ENCODE results near the gene VPS37D. TPM values are rescaled to one million over a fixed set of nuclear protein-coding genes. Genes with fewer than 3 reads are reported as not detected.
"Not testable (repeated sequence)": the region's sequence is repeated elsewhere in the genome, so short reads cannot be mapped to it uniquely, and the experiment has no call there.

The VPS37D gene, protein sequence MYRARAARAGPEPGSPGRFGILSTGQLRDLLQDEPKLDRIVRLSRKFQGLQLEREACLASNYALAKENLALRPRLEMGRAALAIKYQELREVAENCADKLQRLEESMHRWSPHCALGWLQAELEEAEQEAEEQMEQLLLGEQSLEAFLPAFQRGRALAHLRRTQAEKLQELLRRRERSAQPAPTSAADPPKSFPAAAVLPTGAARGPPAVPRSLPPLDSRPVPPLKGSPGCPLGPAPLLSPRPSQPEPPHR
- 26.1 TPM for total RNA-seq

DNA sequence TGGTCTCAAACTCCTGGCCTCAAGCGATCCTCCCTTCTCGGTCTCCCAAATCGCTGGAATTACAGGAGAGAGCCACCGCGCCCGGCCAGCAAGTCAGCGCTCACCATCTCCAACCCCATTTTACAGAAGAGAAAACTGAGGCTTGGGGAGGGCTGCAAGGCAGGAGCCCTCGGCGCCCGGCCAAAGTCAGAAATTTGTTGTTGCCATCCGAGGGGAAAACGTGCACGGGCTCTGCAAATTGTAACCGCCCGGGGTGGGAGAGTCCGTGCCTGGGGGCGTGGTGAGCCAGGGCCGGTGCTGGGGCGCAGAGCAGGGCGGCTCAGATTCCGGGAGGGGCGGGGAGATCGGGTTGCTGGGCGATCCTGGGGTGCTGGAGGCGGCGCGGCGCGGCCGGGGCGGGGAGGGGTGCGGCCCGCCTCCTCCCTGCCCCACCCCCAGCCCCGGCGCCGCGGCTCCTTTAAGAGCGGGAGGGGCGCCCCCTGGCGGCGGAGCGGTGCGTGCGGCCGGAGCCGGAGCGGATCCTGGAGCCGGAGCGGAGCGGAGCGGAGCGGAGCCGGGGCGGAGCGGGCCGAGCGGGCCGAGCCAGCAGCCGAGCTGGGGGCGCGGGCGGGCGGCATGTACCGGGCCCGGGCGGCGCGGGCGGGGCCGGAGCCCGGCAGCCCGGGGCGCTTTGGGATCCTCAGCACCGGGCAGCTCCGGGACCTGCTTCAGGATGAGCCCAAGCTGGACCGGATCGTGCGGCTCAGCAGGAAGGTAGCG lies at the start of gene VPS37D:
Gene VPS37D, plus strand, starts transcription at position 488 of the 759 bp plus-strand sequence. Its CDS starts 128 bp downstream, at position 616.
- FAIRE-seq (no peak), DNase-seq (ENCODE audit: low spot score in 2 of 2) (peak; percentile 96 to 97)

DNA sequence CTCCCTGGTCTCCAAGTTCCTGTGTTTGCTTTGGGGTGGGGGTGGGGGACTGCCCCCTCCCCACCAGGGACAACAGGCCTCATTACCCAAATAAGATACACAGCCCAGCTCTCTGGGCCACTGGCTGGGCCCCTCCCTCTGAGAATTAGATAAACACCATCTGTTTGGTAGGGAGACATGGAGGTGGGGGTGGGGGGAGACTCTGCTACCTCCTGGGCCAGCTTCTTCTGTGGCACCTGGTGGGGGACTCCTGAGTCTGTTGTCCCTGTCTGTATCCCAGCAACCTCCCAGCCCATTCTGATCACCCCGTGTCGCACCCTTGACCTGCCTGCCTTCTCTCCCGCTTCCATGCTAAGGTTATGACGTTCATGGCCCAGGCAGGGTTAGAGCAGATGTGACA lies 49.1 kb upstream of the VPS37D start:
- no peak for DNase-seq (ENCODE audit: low spot score in 2 of 2)
- FAIRE-seq: no peak

DNA sequence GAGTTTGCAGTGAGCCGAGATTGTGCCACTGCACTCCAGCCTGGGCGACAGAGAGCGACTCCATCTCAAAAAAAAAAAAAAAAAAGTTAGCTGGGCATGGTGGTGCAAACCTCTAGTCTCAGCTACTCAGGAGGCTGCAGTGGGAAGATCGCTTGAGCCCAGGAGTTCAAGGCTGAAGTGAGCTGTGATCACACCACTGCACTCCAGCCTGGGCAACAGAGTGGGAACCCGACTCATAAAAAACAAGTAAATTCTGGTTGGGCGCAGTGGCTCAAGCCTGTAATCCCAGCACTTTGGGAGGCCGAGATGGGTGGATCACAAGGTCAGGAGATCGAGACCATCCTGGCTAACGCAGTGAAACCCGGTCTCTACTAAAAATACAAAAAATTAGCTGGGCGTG lies 48.2 kb upstream of the VPS37D start:
- not testable (repeated sequence) for FAIRE-seq; DNase-seq (ENCODE audit: low spot score in 2 of 2)

DNA sequence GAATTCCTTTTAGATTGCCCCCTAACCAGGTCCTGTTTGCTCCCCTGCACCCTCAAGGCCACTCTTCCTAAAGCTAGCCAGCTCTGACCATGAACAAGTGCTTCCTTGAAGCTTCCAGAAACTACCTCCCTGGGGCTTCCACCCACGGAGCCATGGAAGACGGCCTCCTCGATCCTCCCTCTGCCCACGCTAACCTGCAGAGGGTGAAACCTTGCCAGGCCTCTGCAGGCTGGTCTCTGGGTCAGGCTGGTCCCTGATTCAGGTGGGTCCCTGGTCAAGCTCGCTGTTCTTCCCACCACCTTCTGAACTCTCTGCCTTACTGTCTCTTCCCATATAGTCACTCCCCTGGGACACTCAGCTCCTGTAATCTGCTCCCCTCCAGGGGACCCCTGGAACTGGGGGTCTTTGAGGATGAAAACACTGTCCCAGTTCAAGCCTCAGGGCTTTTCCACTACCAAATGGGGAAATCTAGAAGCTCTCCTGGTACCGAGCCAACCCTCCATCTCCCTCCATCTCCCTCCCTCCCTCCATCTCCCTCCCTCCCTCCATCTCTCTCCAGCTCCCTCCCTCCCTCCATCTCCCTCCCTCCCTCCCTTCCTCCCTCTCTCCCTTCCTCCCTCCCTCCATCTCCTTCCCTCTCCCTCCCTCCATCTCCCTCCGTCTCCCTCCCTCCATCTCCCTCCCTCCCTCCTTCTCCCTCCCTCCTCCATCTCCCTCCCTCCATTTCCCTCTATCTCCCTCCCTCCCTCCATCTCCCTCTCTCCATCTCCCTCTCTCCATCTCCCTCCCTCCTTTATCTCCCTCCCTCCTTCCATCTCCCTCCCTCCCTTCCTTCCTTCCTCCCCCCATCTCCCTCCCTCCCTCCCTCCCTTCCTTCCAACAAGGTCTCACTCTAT lies 46.2 kb upstream of the VPS37D start:
- DNase-seq (ENCODE audit: low spot score in 2 of 2): no peak
- FAIRE-seq: no peak

DNA sequence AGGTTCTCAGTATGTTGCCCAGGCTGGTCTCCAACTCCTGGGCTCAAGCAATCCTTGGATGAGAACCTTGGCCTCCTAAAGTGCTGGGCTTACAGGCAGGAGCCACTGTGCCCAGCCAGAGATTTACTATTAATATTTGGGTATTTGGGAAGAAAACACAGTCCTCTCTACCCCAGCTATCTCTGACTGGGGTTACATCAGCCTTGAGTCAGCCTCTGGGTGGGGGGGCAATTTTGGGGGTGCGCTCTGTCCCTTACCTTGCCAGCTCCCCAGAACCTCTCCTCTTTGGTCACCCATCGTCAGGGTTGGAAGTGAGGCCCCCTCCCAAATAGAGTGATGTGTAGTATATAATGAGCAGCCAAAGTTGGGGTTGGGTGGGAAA lies 45.1 kb upstream of the VPS37D start:
- DNase-seq (ENCODE audit: low spot score in 2 of 2): no peak

DNA sequence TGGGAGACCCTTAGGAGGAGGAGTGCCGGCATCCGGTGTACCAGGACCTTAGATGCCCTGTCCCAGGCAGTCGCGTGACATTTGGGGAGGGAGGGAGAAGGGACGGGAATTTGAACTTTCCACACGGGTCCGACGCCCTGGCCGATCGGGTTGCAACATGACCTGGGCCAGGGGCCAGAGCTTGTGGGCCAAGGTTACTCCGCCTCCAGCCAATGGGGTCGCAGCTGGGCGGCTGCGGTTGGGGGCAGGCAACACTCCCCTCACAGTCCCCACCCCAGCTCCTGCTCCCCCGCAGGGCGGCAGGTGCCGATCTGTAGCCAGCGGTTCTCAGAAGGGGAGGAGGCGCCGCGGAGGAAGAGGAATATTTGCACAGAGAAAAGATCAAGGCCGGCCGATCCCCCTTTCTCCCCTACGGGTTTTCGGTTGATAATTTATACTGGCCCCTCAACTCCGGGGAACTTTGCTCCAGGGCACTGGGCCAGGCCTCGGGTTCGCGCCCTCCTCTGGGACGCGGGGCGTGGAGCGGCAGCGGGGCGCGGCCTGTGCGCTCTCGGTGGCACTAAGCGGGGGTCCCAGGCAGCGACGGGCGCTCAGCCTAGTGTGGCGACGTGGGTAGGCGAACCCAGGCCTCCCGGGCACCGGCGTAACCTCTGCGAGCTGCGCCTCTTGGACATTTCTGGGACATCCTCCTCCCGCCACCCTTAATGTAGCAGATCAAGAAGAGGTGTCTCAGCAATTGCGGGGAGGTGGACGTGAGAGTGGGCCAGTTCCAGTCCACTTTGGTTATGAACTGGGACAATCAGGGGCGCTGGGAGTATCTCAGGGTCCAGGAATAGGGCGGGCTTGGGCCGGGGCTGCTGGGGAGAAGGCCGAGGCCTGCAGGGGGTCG lies 44.5 kb upstream of the VPS37D start:
- no peak for DNase-seq (ENCODE audit: low spot score in 2 of 2)
- FAIRE-seq: no peak

More for the DNA sequence above, 45.1 kb upstream of the VPS37D start:
- FAIRE-seq: no peak

DNA sequence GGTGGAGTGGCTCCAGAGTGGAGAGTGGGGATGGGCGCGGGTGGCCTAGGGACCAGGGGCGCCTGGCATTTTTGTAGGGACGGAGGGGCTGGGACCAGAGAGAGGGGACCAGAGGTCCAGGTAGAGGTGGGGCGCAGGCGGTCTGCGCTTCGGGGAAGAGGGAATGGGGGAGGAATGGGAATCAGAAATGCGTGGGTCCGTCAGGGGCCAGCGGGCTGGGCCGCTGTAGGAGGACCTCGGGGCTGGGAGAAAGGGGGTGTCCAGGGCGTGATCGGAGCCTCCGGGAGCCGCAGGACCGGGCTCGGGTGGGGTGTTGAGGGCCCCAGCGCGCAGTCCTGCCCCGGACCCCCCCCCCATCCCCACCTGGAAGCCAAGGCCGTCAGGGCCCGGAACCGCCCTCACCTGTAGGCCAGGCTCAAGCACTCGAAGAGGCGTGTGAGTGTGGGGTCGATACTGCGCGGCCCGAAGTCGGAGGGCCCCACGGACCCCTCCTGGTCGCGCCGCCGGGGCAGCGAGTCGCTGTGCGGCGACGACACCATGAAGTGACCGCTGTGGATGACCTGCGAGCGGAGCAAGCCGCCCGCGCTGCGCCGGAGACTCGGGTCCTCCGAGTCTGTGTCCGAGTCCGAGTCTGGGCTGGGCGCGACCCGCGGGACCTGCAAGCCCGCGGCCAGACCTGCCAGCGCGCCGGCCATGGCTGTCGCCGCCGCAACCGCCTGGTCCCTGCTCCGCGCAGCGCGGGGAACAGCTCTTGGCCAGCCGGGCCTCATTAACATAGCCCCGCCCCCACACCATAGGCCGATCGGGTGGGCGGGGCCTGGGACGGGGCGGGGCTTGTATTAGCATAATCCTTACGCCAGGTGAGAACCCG lies 43.6 kb upstream of the VPS37D start, which contains the start of gene MLXIPL:
Gene MLXIPL, minus strand, starts transcription at position 725 of the 871 bp plus-strand sequence. Its CDS starts 30 bp downstream, at position 695.
- no peak for FAIRE-seq
- DNase-seq (ENCODE audit: low spot score in 2 of 2): peak; percentile 71 to 90

DNA sequence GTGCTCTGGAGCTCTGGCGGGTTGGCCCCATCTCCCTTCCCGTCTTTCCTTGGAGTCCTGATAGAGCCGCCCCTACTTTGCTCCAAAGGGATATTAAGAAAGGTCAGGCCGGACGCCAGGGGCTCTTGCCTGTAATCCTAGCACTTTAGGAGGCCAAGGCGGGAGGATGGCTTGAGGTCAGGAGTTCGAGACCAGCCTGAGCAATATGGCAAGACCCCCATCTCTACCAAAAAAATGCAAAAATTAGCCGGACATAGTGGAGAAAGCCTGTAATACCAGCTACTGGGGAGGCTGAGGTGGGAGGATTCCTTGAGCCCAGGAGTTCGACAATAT lies 43.0 kb upstream of the VPS37D start:
- DNase-seq (ENCODE audit: low spot score in 2 of 2) (no peak), FAIRE-seq (no peak)

DNA sequence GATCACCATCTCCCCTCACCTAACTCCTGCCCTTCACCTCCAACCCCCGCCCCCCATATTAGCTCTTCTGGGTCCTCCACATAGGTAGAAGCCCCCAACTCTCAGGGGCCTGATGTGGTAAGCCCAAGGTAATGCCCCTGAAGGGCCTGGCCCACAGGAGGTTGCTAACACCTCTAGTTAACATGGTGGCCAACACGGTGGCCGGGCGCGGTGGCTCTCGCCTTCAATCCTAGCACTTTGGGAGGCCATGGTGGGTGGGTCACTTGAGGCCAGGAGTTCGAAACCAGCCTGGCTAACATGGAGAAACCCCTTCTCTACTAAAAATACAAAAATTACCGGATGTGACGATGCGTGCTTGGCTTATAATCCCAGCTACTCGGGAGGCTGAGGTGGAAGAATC lies 42.4 kb upstream of the VPS37D start:
- DNase-seq (ENCODE audit: low spot score in 2 of 2) (no peak), FAIRE-seq (no peak)

DNA sequence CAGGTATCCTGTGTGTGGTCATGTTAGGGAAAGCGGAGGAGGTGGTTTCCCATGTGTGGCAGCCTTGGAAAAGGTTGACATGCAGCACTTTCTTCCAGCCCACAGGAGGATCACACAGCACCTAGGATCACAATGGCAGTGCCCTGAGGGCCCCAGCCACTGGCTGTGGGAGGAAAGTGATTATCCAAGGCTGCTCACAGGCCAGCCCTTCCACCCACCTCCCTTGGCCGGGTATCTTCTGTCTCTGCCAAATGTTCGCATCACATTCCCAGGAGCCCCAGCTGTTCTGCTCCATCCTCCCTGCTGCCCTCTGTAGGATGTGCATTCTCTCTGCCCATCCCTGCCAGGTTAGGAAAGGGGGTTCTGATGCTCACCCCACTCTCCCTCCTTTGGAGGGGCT lies 40.8 kb upstream of the VPS37D start:
- DNase-seq (ENCODE audit: low spot score in 2 of 2) (no peak), FAIRE-seq (no peak)

DNA sequence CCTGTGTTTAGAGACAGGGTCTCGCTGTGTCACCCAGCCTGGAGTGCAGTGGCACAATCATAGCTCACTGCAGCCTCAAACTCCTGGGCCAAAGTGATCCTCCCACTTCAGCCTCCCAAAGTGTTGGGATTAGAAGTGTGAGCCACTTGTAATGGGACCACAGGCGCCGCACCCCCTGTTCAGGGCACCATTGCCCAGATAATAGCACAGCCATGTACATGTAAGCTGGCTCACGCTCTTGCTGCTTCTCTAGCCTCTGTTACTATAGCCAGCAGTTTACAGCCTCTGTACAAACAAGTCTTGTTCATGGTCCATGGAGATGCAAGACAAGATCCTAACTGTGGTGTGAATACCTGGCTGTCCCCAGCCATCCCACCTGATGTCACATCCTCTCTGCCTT lies 39.1 kb upstream of the VPS37D start:
- DNase-seq (ENCODE audit: low spot score in 2 of 2) (no peak), FAIRE-seq (no peak)

DNA sequence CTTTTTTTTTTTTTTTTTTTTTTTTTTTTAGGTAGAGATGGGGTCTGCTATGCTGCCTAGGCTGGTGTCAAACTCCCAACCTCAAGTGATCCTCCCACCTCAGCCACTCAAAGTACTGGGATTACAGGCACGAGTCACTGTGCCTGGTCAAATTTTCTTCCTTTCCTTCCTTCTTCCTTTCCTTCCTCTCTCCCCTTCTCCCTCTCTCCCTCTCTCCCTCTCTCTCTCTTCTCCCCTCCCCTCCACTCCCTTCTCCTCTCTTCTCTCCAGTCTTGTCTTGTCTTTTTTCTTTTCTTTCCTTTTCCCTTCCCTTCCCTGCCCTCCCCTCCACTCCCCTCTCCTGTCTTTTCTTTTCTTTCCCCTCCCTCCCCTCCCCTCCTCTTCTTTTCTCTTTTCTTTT lies 36.1 kb upstream of the VPS37D start:
- no peak for DNase-seq (ENCODE audit: low spot score in 2 of 2)
- no peak for FAIRE-seq

DNA sequence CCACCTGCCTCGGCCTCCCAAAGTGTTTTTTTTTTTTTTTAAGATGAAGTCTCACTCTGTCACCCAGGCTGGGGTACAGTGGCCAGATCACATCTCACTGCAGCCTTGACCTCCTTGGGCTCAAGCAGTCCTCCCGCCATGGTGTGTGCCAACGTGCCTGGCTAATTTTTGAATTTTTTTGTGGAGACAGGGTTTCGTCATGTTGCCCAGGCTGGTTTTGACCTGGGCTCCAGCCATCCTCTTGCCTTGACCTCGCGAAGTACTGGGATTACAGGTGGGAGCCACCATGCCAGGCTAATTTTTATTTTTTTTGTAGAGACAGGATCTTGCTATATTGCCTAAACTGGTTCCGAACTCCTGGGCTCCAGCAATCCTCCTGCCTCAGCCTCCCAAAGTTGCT lies 34.3 kb upstream of the VPS37D start:
- no peak for DNase-seq (ENCODE audit: low spot score in 2 of 2)

DNA sequence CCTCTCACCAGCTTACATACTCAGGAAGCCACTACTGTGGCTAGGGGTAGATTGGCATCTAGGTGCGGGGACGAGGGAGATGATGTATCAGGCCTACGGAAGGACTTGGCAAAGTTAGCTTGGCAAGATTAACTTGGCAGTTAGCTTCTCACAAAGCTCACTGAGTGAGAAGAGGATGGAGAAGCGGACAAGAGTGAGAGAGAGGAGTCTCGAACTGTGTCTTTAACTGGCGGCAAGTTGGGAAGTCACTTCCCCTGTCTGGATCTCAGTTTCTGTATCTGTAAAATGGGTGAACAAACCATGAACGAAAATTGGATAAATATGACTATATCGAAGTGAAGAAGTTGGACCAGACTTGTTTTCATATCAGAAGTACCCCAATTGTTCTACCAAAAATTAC lies 33.8 kb upstream of the VPS37D start:
- no peak for FAIRE-seq

More for the DNA sequence above, 34.3 kb upstream of the VPS37D start:
- no peak for FAIRE-seq

DNA sequence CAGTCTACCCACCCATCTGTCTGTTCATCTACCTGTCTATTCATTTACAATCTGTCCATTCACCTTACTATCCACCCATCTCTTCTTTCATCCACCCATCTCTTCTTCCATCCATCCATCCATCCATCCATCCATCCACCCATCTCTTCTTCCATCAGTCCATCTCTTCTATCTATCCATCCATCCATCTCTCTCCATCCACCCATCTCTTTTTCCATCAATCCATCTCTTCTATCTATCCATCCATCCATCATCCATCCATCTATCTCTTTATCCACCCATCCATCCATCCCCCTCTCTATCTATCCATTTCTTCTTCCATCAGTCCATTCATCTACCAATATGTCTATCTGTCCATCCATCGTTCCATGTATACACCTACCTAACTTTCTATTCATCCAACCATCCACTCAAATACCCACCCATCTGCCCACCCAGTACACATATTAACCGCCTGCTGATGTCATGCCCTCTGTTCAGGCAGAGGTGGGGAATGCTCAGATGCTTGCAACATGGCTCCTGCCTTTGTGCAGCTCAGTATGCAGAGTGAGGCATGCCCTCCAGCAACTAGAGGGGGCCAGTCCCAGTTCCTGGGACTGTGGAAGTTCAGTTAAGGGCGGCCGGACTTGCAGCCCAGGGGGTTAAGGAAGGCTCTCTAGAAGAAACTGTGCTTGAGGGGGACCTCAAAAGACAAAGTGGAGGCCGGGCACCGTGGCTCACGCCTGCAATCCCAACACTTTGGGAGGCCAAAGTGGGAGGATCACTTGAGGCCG lies 32.0 kb upstream of the VPS37D start:
- FAIRE-seq (no peak), DNase-seq (ENCODE audit: low spot score in 2 of 2) (no peak)

More for the DNA sequence above, 33.8 kb upstream of the VPS37D start:
- no peak for DNase-seq (ENCODE audit: low spot score in 2 of 2)

DNA sequence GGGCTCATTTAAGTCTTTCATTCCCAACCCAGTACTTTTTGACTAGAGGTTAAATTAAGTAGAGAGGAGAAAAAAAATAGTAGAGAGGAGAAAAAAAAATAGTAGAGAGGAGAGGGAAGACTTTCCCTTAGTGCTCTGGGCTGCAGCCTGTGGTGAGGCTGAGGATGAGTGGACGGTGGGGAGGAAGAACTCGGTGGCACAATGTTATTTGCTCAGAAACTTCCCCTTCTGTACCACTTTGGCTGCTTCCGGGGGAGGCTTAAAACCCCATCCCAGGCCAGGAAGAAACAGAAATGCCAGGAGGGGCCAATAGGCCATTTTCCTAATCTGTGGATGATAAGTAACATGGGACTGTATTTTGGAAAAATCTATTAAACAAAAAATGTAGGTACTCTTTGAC lies 28.7 kb upstream of the VPS37D start:
- DNase-seq (ENCODE audit: low spot score in 2 of 2) (no peak), FAIRE-seq (no peak)

DNA sequence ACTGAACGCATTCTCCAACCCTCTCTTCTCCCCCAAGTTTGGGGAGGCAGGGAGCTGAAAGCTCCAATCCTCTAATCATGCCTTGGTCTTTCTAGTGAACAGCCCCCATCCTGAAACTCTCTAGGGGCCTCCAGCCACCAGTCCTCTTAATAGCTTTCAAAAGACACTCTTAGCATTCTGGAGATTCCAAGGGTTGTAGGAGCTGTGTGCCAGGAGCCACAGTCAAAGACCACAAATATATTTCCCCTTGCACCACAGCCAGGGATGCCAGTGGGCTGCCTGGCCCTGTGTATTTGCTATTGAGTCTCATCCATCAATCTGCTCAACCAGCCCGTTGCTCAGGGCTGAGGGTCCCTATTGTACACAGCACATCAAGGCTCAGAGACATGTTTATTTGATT lies 24.8 kb upstream of the VPS37D start:
- FAIRE-seq (no peak), DNase-seq (ENCODE audit: low spot score in 2 of 2) (no peak)

DNA sequence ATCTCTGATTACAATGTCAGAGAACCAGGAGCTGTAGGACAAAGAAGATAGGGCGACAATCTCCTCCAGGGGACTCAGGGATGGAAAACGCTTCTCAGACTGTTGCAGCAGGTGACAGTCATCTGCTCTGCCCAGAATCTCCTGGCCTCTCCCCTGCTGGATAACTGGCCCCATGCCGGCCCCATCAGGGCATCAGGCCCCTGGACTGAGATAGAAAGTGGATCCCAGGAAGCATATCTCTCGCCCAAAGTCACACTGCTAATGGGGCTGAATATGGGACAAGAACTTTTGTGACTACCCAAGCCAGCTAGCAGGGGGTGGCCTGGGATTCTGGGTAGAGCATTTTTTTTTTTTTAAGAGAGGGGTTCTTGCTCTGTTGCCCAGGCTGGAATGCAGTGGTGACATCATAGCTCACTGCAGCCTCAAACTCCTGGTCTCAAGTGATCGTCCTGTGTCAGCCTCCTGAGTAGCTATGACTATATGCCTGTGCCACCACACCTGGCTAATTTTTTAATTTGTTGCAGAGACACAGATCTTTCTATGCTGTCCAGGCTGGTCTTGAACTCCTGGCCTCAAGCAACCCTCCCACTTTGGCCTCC lies 22.8 kb upstream of the VPS37D start:
- FAIRE-seq: no peak
- no peak for DNase-seq (ENCODE audit: low spot score in 2 of 2)

Measured in frontal cortex (tissue), 4 donors.